ENCODE data around the gene GANC.

The GANC gene

GRCh38 chr15:42363487-42363886 is 90.5 kb downstream of the GANC start:
- no peak for DNase-seq (ENCODE audit: low spot score in 2 of 2)
- Mint-ChIP-seq H3K9me3 (no peaks in the 10 kb centered on the region), H3K4me1 (no peaks in the 10 kb centered on the region), H3K36me3 (peaks cover 18% of the 10 kb centered on the region), H3K4me3 (no peak overlapping the region), H3K27me3 (no peaks in the 10 kb centered on the region), H3K27ac (no peak overlapping the region)
- no peak for ATAC-seq (ENCODE audit: low read depth)

GRCh38 chr15:42363942-42364341 is 90.9 kb downstream of the GANC start:
- Mint-ChIP-seq H3K4me3 (no peak overlapping the region), H3K27me3 (no peaks in the 10 kb centered on the region), H3K27ac (no peak overlapping the region), H3K4me1 (no peaks in the 10 kb centered on the region), H3K36me3 (peaks cover 20% of the 10 kb centered on the region), H3K9me3 (no peaks in the 10 kb centered on the region)
- DNase-seq (ENCODE audit: low spot score in 2 of 2) (no peak), ATAC-seq (ENCODE audit: low read depth) (no peak)

GRCh38 chr15:42364529-42364928 is 91.5 kb downstream of the GANC start:
- no peaks in the 10 kb centered on the region for H3K4me1 Mint-ChIP-seq
- H3K27ac Mint-ChIP-seq: no peak overlapping the region
- H3K27me3 Mint-ChIP-seq: no peaks in the 10 kb centered on the region
- DNase-seq (ENCODE audit: low spot score in 2 of 2) (no peak), ATAC-seq (ENCODE audit: low read depth) (no peak)
- H3K36me3 Mint-ChIP-seq: peaks cover 18% of the 10 kb centered on the region
- H3K4me3 Mint-ChIP-seq: no peak overlapping the region
- H3K9me3 Mint-ChIP-seq: no peaks in the 10 kb centered on the region

- no peak for DNase-seq (ENCODE audit: low spot score in 2 of 2)
- no peak for ATAC-seq (ENCODE audit: low read depth)
- no peak overlapping the region for H3K27ac Mint-ChIP-seq
- H3K4me3 Mint-ChIP-seq: no peak overlapping the region
- no peaks in the 10 kb centered on the region for H3K27me3 Mint-ChIP-seq
- H3K9me3 Mint-ChIP-seq: no peaks in the 10 kb centered on the region
- H3K4me1 Mint-ChIP-seq: no peaks in the 10 kb centered on the region
- peaks cover 23% of the 10 kb centered on the region for H3K36me3 Mint-ChIP-seq
These were observed 93.0 kb downstream of the GANC start for GRCh38 chr15:42365921-42366550.

- Mint-ChIP-seq H3K4me1 (no peaks in the 10 kb centered on the region), H3K27me3 (no peaks in the 10 kb centered on the region), H3K27ac (no peak overlapping the region), H3K36me3 (peaks cover 21% of the 10 kb centered on the region), H3K9me3 (no peaks in the 10 kb centered on the region), H3K4me3 (no peak overlapping the region)
- ATAC-seq (ENCODE audit: low read depth): no peak
- DNase-seq (ENCODE audit: low spot score in 2 of 2): no peak
These were observed 94.0 kb downstream of the GANC start for GRCh38 chr15:42367041-42367440.

GRCh38 chr15:42368096-42368495 is 95.1 kb downstream of the GANC start:
- H3K4me3 Mint-ChIP-seq: no peak overlapping the region
- H3K4me1 Mint-ChIP-seq: no peaks in the 10 kb centered on the region
- H3K9me3 Mint-ChIP-seq: no peaks in the 10 kb centered on the region
- ATAC-seq (ENCODE audit: low read depth) (no peak), DNase-seq (ENCODE audit: low spot score in 2 of 2) (no peak)
- H3K36me3 Mint-ChIP-seq: peaks cover 17% of the 10 kb centered on the region
- no peaks in the 10 kb centered on the region for H3K27me3 Mint-ChIP-seq
- H3K27ac Mint-ChIP-seq: no peak overlapping the region

- H3K9me3 Mint-ChIP-seq: no peaks in the 10 kb centered on the region
- peaks cover 21% of the 10 kb centered on the region for H3K36me3 Mint-ChIP-seq
- DNase-seq (ENCODE audit: low spot score in 2 of 2) (no peak), ATAC-seq (ENCODE audit: low read depth) (no peak)
- no peaks in the 10 kb centered on the region for H3K4me1 Mint-ChIP-seq
- H3K27me3 Mint-ChIP-seq: no peaks in the 10 kb centered on the region
- no peak overlapping the region for H3K4me3 Mint-ChIP-seq
- no peak overlapping the region for H3K27ac Mint-ChIP-seq
These were observed 98.1 kb downstream of the GANC start for GRCh38 chr15:42371096-42371495.

GRCh38 chr15:42373274-42373673 is 100.3 kb downstream of the GANC start:
- peaks cover 1% of the 10 kb centered on the region for H3K9me3 Mint-ChIP-seq

GRCh38 chr15:42373936-42374335 is 100.9 kb downstream of the GANC start:
- Mint-ChIP-seq H3K4me3 (no peak overlapping the region), H3K27ac (no peak overlapping the region), H3K4me1 (no peaks in the 10 kb centered on the region), H3K36me3 (peaks cover 32% of the 10 kb centered on the region), H3K27me3 (no peaks in the 10 kb centered on the region), H3K9me3 (peaks cover 3% of the 10 kb centered on the region)
- no peak for ATAC-seq (ENCODE audit: low read depth)
- DNase-seq (ENCODE audit: low spot score in 2 of 2): no peak

More at GRCh38 chr15:42373274-42373673, 100.3 kb downstream of the GANC start:
- ATAC-seq (ENCODE audit: low read depth) (no peak), DNase-seq (ENCODE audit: low spot score in 2 of 2) (no peak)
- Mint-ChIP-seq H3K27me3 (no peaks in the 10 kb centered on the region), H3K4me3 (no peak overlapping the region), H3K36me3 (peaks cover 28% of the 10 kb centered on the region), H3K4me1 (no peaks in the 10 kb centered on the region), H3K27ac (no peak overlapping the region)

- Mint-ChIP-seq H3K4me1 (no peaks in the 10 kb centered on the region), H3K4me3 (no peak overlapping the region), H3K27me3 (no peaks in the 10 kb centered on the region), H3K9me3 (peaks cover 3% of the 10 kb centered on the region), H3K27ac (no peak overlapping the region), H3K36me3 (peaks cover 36% of the 10 kb centered on the region)
- DNase-seq (ENCODE audit: low spot score in 2 of 2) (no peak), ATAC-seq (ENCODE audit: low read depth) (no peak)
These were observed 101.8 kb downstream of the GANC start for GRCh38 chr15:42374810-42375209.

GRCh38 chr15:42375252-42375651 is 102.3 kb downstream of the GANC start:
- H3K4me3 Mint-ChIP-seq: no peak overlapping the region

GRCh38 chr15:42375941-42376340 is 102.9 kb downstream of the GANC start:
- H3K4me3 Mint-ChIP-seq: no peak overlapping the region
- peaks cover 30% of the 10 kb centered on the region for H3K36me3 Mint-ChIP-seq
- no peaks in the 10 kb centered on the region for H3K4me1 Mint-ChIP-seq
- no peak for DNase-seq (ENCODE audit: low spot score in 2 of 2)
- no peak for ATAC-seq (ENCODE audit: low read depth)
- no peaks in the 10 kb centered on the region for H3K27me3 Mint-ChIP-seq
- peaks cover 3% of the 10 kb centered on the region for H3K9me3 Mint-ChIP-seq
- H3K27ac Mint-ChIP-seq: no peak overlapping the region

More at GRCh38 chr15:42375252-42375651, 102.3 kb downstream of the GANC start:
- Mint-ChIP-seq H3K36me3 (peaks cover 36% of the 10 kb centered on the region), H3K9me3 (peaks cover 3% of the 10 kb centered on the region), H3K27ac (no peak overlapping the region), H3K27me3 (no peaks in the 10 kb centered on the region), H3K4me1 (no peaks in the 10 kb centered on the region)
- ATAC-seq (ENCODE audit: low read depth): no peak
- no peak for DNase-seq (ENCODE audit: low spot score in 2 of 2)

- H3K27me3 Mint-ChIP-seq: no peaks in the 10 kb centered on the region
- no peak overlapping the region for H3K4me3 Mint-ChIP-seq
- H3K9me3 Mint-ChIP-seq: peaks cover 3% of the 10 kb centered on the region
- no peak for DNase-seq (ENCODE audit: low spot score in 2 of 2)
- H3K36me3 Mint-ChIP-seq: peaks cover 28% of the 10 kb centered on the region
- H3K27ac Mint-ChIP-seq: no peak overlapping the region
- no peaks in the 10 kb centered on the region for H3K4me1 Mint-ChIP-seq
- ATAC-seq (ENCODE audit: low read depth): no peak
These were observed 105.0 kb downstream of the GANC start for GRCh38 chr15:42378011-42378410.

GRCh38 chr15:42384597-42384996 is 111.6 kb downstream of the GANC start:
- H3K27ac Mint-ChIP-seq: no peak overlapping the region
- H3K4me3 Mint-ChIP-seq: no peak overlapping the region
- peaks cover 2% of the 10 kb centered on the region for H3K4me1 Mint-ChIP-seq
- ATAC-seq (ENCODE audit: low read depth) (no peak), DNase-seq (ENCODE audit: low spot score in 2 of 2) (no peak)
- peaks cover 28% of the 10 kb centered on the region for H3K36me3 Mint-ChIP-seq
- no peaks in the 10 kb centered on the region for H3K27me3 Mint-ChIP-seq
- no peaks in the 10 kb centered on the region for H3K9me3 Mint-ChIP-seq

- Mint-ChIP-seq H3K27me3 (no peaks in the 10 kb centered on the region), H3K4me3 (no peak overlapping the region), H3K27ac (no peak overlapping the region), H3K9me3 (no peaks in the 10 kb centered on the region), H3K4me1 (peaks cover 2% of the 10 kb centered on the region), H3K36me3 (peaks cover 30% of the 10 kb centered on the region)
- ATAC-seq (ENCODE audit: low read depth) (no peak), DNase-seq (ENCODE audit: low spot score in 2 of 2) (no peak)
These were observed 112.4 kb downstream of the GANC start for GRCh38 chr15:42385206-42385979.

All from memory B cell (primary cell).